Liver (tissue), 9 donors: Measurements from ENCODE around the gene GNAI3. TPM values are rescaled to one million over a fixed set of nuclear protein-coding genes. Genes with fewer than 3 reads are reported as not detected.

Experiments used
- DNase-seq: peaks from one replicate; pipeline ENCODE4 v3.0.0-alpha.2; 2017; ENCODE audit warnings: low spot score
- H3K27ac ChIP-seq, 2 donors: one replicate each; pipeline ENCODE4 v1.7.0; 2013; ENCODE audit warnings: inconsistent platforms in 2 of 2, low read length in 2 of 2, control low read depth in 1 of 2, low read depth in 1 of 2, mild to moderate bottlenecking in 1 of 2
- H3K27me3 ChIP-seq, 4 donors: one replicate each; pipeline versions ENCODE4 v1.6.1 to v1.7.0; 2013; ENCODE audit warnings: low read length in 3 of 4, inconsistent platforms in 1 of 4, mild to moderate bottlenecking in 1 of 4, moderate library complexity in 1 of 4; ENCODE audit not compliant: control insufficient read depth in 4 of 4, insufficient read depth in 4 of 4
- H3K36me3 ChIP-seq, 4 donors: one replicate each; pipeline versions ENCODE4 v1.6.1 to v1.7.0; 2013; ENCODE audit warnings: low read length in 3 of 4, mild to moderate bottlenecking in 3 of 4, low read depth in 1 of 4, moderate library complexity in 1 of 4; ENCODE audit not compliant: control insufficient read depth in 4 of 4, insufficient read depth in 3 of 4
- H3K4me1 ChIP-seq, 4 donors: one replicate each; pipeline versions ENCODE4 v1.6.1 to v1.7.0; 2013; ENCODE audit warnings: low read length in 3 of 4, mild to moderate bottlenecking in 3 of 4, moderate library complexity in 1 of 4; ENCODE audit not compliant: control insufficient read depth in 4 of 4, insufficient read depth in 4 of 4
- H3K4me3 ChIP-seq, 3 donors: one replicate each; pipeline versions ENCODE4 v1.6.1 to v1.7.0; 2013; ENCODE audit warnings: low read length in 3 of 3, control low read depth in 1 of 3, low read depth in 1 of 3, mild to moderate bottlenecking in 1 of 3
- H3K9ac ChIP-seq, 2 donors: one replicate each; pipeline ENCODE4 v1.7.0; 2013; ENCODE audit warnings: low read length in 2 of 2, mild to moderate bottlenecking in 2 of 2, moderate library complexity in 2 of 2, control low read depth in 1 of 2, low read depth in 1 of 2
- H3K9me3 ChIP-seq, 4 donors: one replicate each; pipeline versions ENCODE4 v1.6.1 to v1.7.0; 2013; ENCODE audit warnings: low read length in 3 of 4; ENCODE audit not compliant: control insufficient read depth in 4 of 4
- EGR1 ChIP-seq, 2 donors: IDR thresholded peaks; 2 replicates each; pipeline ENCODE4 v1.6.1; 2016 to 2018; ENCODE audit warnings: antibody characterized with exemption in 2 of 2, low read depth in 2 of 2
- FOXA1 ChIP-seq: IDR thresholded peaks from 2 replicates; pipeline ENCODE4 v1.6.1; 2016; ENCODE audit warnings: antibody characterized with exemption
- FOXA2 ChIP-seq: IDR thresholded peaks from 2 replicates; pipeline ENCODE4 v1.6.1; 2016; ENCODE audit warnings: antibody characterized with exemption
- GABPA ChIP-seq, 2 donors: IDR thresholded peaks in 1 of 2; conservative IDR thresholded peaks in 1 of 2; 2 replicates each; pipeline ENCODE4 v1.6.1; 2016; ENCODE audit warnings: antibody characterized with exemption in 2 of 2, mild to moderate bottlenecking in 1 of 2, moderate library complexity in 1 of 2
- HNF4A ChIP-seq, 2 donors: conservative IDR thresholded peaks; 2 replicates each; pipeline ENCODE4 v1.6.1; 2016; ENCODE audit warnings: antibody characterized with exemption in 2 of 2, mild to moderate bottlenecking in 2 of 2
- JUND ChIP-seq, 2 donors: IDR thresholded peaks; 2 replicates each; pipeline ENCODE4 v1.6.1; 2016; ENCODE audit warnings: antibody characterized with exemption in 2 of 2
- NR2F2 ChIP-seq: IDR thresholded peaks from 2 replicates; pipeline ENCODE4 v1.6.1; 2016; ENCODE audit warnings: antibody characterized with exemption
- RAD21 ChIP-seq, 2 donors: IDR thresholded peaks; 2 replicates each; pipeline ENCODE4 v1.6.1; 2016; ENCODE audit warnings: antibody characterized with exemption in 2 of 2, mild to moderate bottlenecking in 2 of 2
- RXRA ChIP-seq, 2 donors: IDR thresholded peaks; 2 replicates each; pipeline ENCODE4 v1.6.1; 2017 to 2018; ENCODE audit warnings: antibody characterized with exemption in 2 of 2, mild to moderate bottlenecking in 1 of 2
- SP1 ChIP-seq: IDR thresholded peaks from 2 replicates; pipeline ENCODE4 v1.6.1; 2018; ENCODE audit warnings: antibody characterized with exemption, mild to moderate bottlenecking
- YY1 ChIP-seq: IDR thresholded peaks from 2 replicates; pipeline ENCODE4 v1.6.1; 2016; ENCODE audit warnings: antibody characterized with exemption, mild to moderate bottlenecking
- ZBTB33 ChIP-seq: IDR thresholded peaks from 2 replicates; pipeline ENCODE4 v1.6.1; 2016; ENCODE audit warnings: antibody characterized with exemption
- WGBS: extraction: QIAGEN DNeasy Blood & Tissue Kit; methylation state at CpG from one replicate; pipeline ENCODE4 v1.1.7; 2013; 5-methylcytosine and 5-hydroxymethylcytosine counted together
- polyA plus RNA-seq, 2 donors: library from polyadenylated mRNA; stranded (reverse) in 1 of 2; unstranded in 1 of 2; fragments of 200-250 nt in 1 of 2; fragments of >200 nt in 1 of 2; fragmentation: Nextera tagmentation in 1 of 2; extraction: Ambion mirVana in 1 of 2; gene quantifications; one replicate each; pipeline versions ENCODE4 v1.2.1 to v1.2.3, GENCODE V29; 2013 to 2015
- total RNA-seq, 2 donors: library from RNA; depleted of rRNA; stranded (reverse); fragments of >200 nt; gene quantifications; one replicate each; pipeline ENCODE4 v1.2.3, GENCODE V29; 2014
- TF ChIP-seq, protein P1 (sequence below): IDR thresholded peaks from 2 replicates; pipeline ENCODE4 v1.6.1; 2016; ENCODE audit warnings: antibody characterized with exemption, mild to moderate bottlenecking
- TF ChIP-seq, protein P2 (sequence below): IDR thresholded peaks from 2 replicates; pipeline ENCODE4 v1.6.1; 2016; ENCODE audit warnings: antibody characterized with exemption
- donor health status: healthy.
- donor health status: healthy.
- donor health status: healthy.
- donor health status: healthy.
- donor health status: healthy.

GNAI3 gene
- total and polyA plus RNA-seq, 4 donors: 1.9 to 6.5 (median 4.3) TPM

GRCh38 chr1:109632671-109633346, 84.4 kb downstream of the GNAI3 start:
- Histone ChIP-seq H3K4me1 (peaks cover 0 to 9% (median 4%) of the 10 kb centered on the region in 4 donors), H3K36me3 (peaks cover 7 to 41% (median 17%) of the 10 kb centered on the region in 4 donors), H3K27me3 (no peaks in the 10 kb centered on the region), H3K9me3 (no peaks in the 10 kb centered on the region), H3K27ac (no peak overlapping the region), H3K4me3 (no peak overlapping the region), H3K9ac (no peak overlapping the region)
- WGBS: 76% methylated on average over 5 of the region's 5 CpGs
- no peak for DNase-seq
- TF ChIP-seq SP1 (no peak), ZBTB33 (no peak), GABPA (IDR thresholded peaks at IDR 0.05 in 1 of 2, conservative IDR thresholded peaks at IDR 0.05 in 1 of 2) (no peak), NR2F2 (no peak), FOXA1 (no peak)
- TF ChIP-seq, protein P1, sequence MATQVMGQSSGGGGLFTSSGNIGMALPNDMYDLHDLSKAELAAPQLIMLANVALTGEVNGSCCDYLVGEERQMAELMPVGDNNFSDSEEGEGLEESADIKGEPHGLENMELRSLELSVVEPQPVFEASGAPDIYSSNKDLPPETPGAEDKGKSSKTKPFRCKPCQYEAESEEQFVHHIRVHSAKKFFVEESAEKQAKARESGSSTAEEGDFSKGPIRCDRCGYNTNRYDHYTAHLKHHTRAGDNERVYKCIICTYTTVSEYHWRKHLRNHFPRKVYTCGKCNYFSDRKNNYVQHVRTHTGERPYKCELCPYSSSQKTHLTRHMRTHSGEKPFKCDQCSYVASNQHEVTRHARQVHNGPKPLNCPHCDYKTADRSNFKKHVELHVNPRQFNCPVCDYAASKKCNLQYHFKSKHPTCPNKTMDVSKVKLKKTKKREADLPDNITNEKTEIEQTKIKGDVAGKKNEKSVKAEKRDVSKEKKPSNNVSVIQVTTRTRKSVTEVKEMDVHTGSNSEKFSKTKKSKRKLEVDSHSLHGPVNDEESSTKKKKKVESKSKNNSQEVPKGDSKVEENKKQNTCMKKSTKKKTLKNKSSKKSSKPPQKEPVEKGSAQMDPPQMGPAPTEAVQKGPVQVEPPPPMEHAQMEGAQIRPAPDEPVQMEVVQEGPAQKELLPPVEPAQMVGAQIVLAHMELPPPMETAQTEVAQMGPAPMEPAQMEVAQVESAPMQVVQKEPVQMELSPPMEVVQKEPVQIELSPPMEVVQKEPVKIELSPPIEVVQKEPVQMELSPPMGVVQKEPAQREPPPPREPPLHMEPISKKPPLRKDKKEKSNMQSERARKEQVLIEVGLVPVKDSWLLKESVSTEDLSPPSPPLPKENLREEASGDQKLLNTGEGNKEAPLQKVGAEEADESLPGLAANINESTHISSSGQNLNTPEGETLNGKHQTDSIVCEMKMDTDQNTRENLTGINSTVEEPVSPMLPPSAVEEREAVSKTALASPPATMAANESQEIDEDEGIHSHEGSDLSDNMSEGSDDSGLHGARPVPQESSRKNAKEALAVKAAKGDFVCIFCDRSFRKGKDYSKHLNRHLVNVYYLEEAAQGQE: no peak
- TF ChIP-seq, protein P2, sequence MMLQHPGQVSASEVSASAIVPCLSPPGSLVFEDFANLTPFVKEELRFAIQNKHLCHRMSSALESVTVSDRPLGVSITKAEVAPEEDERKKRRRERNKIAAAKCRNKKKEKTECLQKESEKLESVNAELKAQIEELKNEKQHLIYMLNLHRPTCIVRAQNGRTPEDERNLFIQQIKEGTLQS: no peak

- 82% methylated on average over 6 of the region's 6 CpGs for WGBS
- H3K9ac ChIP-seq: no peak overlapping the region
- no peaks in the 10 kb centered on the region for H3K9me3 ChIP-seq
- DNase-seq: no peak
- H3K4me3 ChIP-seq: no peak overlapping the region
- peaks cover 5 to 26% (median 8%) of the 10 kb centered on the region in 4 donors for H3K36me3 ChIP-seq
- no peaks in the 10 kb centered on the region for H3K27me3 ChIP-seq
- TF ChIP-seq GABPA (IDR thresholded peaks at IDR 0.05 in 1 of 2, conservative IDR thresholded peaks at IDR 0.05 in 1 of 2) (no peak), HNF4A (conservative IDR thresholded peaks at IDR 0.05) (no peak), NR2F2 (no peak), FOXA2 (no peak), RAD21 (IDR thresholded peaks at IDR 0.05) (no peak), SP1 (no peak), EGR1 (IDR thresholded peaks at IDR 0.05; ENCODE audit: low read depth in 2 of 2) (no peak), RXRA (IDR thresholded peaks at IDR 0.05) (no peak), ZBTB33 (no peak), JUND (IDR thresholded peaks at IDR 0.05) (no peak), YY1 (no peak)
- TF ChIP-seq, protein P2: no peak
- TF ChIP-seq, protein P1: no peak
- no peak overlapping the region for H3K27ac ChIP-seq
- H3K4me1 ChIP-seq: peaks cover 0 to 9% (median 4%) of the 10 kb centered on the region in 4 donors
Measured at GRCh38 chr1:109634292-109634691, 85.9 kb downstream of the GNAI3 start.
